Colonic mucosa (tissue), 4 donors: ENCODE results near the gene EYS. TPM values are rescaled to one million over a fixed set of nuclear protein-coding genes. Genes with fewer than 3 reads are reported as not detected.

Experiments
- DNase-seq: peaks from one replicate; pipeline ENCODE4 v3.0.0-alpha.2; 2020
- H3K27ac ChIP-seq: fragments of 200-600 bp; one replicate; pipeline ENCODE4 v1.8.0; 2021
- H3K27me3 ChIP-seq: fragments of 200-600 bp; one replicate; pipeline ENCODE4 v1.8.0; 2021
- H3K36me3 ChIP-seq: fragments of 200-600 bp; one replicate; pipeline ENCODE4 v1.8.0; 2021
- H3K4me1 ChIP-seq: fragments of 200-600 bp; one replicate; pipeline ENCODE4 v1.8.0; 2021; ENCODE audit warnings: mild to moderate bottlenecking
- H3K4me3 ChIP-seq: fragments of 200-600 bp; one replicate; pipeline ENCODE4 v1.8.0; 2021
- H3K9ac ChIP-seq, 2 donors: one replicate each; pipeline ENCODE4 v1.7.0; 2013; ENCODE audit warnings: control low read depth in 2 of 2, low read depth in 2 of 2, low read length in 2 of 2
- H3K9me3 ChIP-seq: fragments of 200-600 bp; one replicate; pipeline ENCODE4 v1.8.0; 2021
- CTCF ChIP-seq: fragments of 200-600 bp; IDR thresholded peaks from one replicate; pipeline ENCODE4 v1.8.0; 2022; ENCODE audit warnings: antibody characterized with exemption, mild to moderate bottlenecking
- intact Hi-C: fragments of 100-400 bp; cut with DNase I; formaldehyde crosslinking; loops from one replicate; pipeline ENCODE4 v1.14.1; 2022
- total RNA-seq, 2 donors: library from RNA; stranded (reverse); fragmentation: NEBNext Ultra II Directional in 1 of 2; extraction: Animal tissue kit (Norgen Biotek cat#: 25700) in 1 of 2; gene quantifications; one replicate each; pipeline ENCODE4 v1.2.1, GENCODE V29; 2021
- donor health status: healthy.
- donor health status: DM: no; HTN: no; CAD: no.
- donor health status: DM: no; HTN: no; CAD: no.

The EYS gene
- total RNA-seq, 2 donors from 2014 or later = 0.64 to 0.82 TPM

GRCh38 chr6:64266351-64266821 lies 1440.6 kb downstream of the EYS start:
- no peak overlapping the region for H3K4me3 ChIP-seq
- H3K9me3 ChIP-seq = no peaks in the 10 kb centered on the region
- no peaks in the 10 kb centered on the region for H3K27me3 ChIP-seq
- no peak overlapping the region for H3K9ac ChIP-seq
- no peak overlapping the region for H3K27ac ChIP-seq
- no peak for DNase-seq
- no peak for TF ChIP-seq CTCF
- no peaks in the 10 kb centered on the region for H3K36me3 ChIP-seq
- no peaks in the 10 kb centered on the region for H3K4me1 ChIP-seq
- intact Hi-C loops = no loop called here

GRCh38 chr6:64263778-64264177 lies 1443.2 kb downstream of the EYS start:
- TF ChIP-seq CTCF = no peak
- no peak for DNase-seq
- H3K4me3 ChIP-seq = no peak overlapping the region
- intact Hi-C loops = no loop called here
- H3K27ac ChIP-seq = no peak overlapping the region
- H3K9me3 ChIP-seq = no peaks in the 10 kb centered on the region
- H3K4me1 ChIP-seq = no peaks in the 10 kb centered on the region
- H3K27me3 ChIP-seq = no peaks in the 10 kb centered on the region
- H3K36me3 ChIP-seq = no peaks in the 10 kb centered on the region
- no peak overlapping the region for H3K9ac ChIP-seq

GRCh38 chr6:64259372-64259771 lies 1447.7 kb downstream of the EYS start:
- Histone ChIP-seq H3K9me3 (no peaks in the 10 kb centered on the region), H3K9ac (no peak overlapping the region), H3K4me3 (no peak overlapping the region), H3K27ac (no peak overlapping the region), H3K27me3 (no peaks in the 10 kb centered on the region), H3K36me3 (no peaks in the 10 kb centered on the region), H3K4me1 (no peaks in the 10 kb centered on the region)
- no peak for TF ChIP-seq CTCF
- intact Hi-C loops = no loop called here
- DNase-seq = no peak

GRCh38 chr6:64258752-64259151 lies 1448.3 kb downstream of the EYS start:
- H3K9ac ChIP-seq = no peak overlapping the region
- H3K9me3 ChIP-seq = no peaks in the 10 kb centered on the region
- no peaks in the 10 kb centered on the region for H3K36me3 ChIP-seq
- DNase-seq = no peak
- TF ChIP-seq CTCF = no peak
- intact Hi-C loops = no loop called here
- no peaks in the 10 kb centered on the region for H3K27me3 ChIP-seq
- no peak overlapping the region for H3K27ac ChIP-seq
- H3K4me3 ChIP-seq = no peak overlapping the region
- H3K4me1 ChIP-seq = no peaks in the 10 kb centered on the region

- no peak for TF ChIP-seq CTCF
- H3K27me3 ChIP-seq = no peaks in the 10 kb centered on the region
These were observed 1448.7 kb downstream of the EYS start for GRCh38 chr6:64258302-64258701.

GRCh38 chr6:64257586-64257985 lies 1449.4 kb downstream of the EYS start:
- Histone ChIP-seq H3K36me3 (no peaks in the 10 kb centered on the region), H3K4me3 (no peak overlapping the region), H3K27ac (no peak overlapping the region), H3K27me3 (no peaks in the 10 kb centered on the region), H3K9me3 (no peaks in the 10 kb centered on the region), H3K4me1 (no peaks in the 10 kb centered on the region), H3K9ac (no peak overlapping the region)
- DNase-seq = no peak
- intact Hi-C loops = no loop called here
- TF ChIP-seq CTCF = no peak

More at GRCh38 chr6:64258302-64258701, 1448.7 kb downstream of the EYS start:
- Histone ChIP-seq H3K4me1 (no peaks in the 10 kb centered on the region), H3K27ac (no peak overlapping the region), H3K9me3 (no peaks in the 10 kb centered on the region), H3K4me3 (no peak overlapping the region), H3K9ac (no peak overlapping the region), H3K36me3 (no peaks in the 10 kb centered on the region)
- intact Hi-C loops = no loop called here
- DNase-seq = no peak
